Activated CD4-positive, alpha-beta T cell treated with anti-CD3 and anti-CD28 coated beads, Interleukin-2, amount 50 U/mL, for 24 hours (primary cell): ENCODE results near the gene ADSL.
"Not testable (repeated sequence)": the region's sequence is repeated elsewhere in the genome, so short reads cannot be mapped to it uniquely, and the experiment has no call there.

Source experiments
- DNase-seq, 2 donors: peaks; one replicate each; pipeline ENCODE4 v3.0.0-alpha.2; 2020; ENCODE audit warnings: low read depth in 1 of 2, low spot score in 1 of 2

The ADSL gene

DNA sequence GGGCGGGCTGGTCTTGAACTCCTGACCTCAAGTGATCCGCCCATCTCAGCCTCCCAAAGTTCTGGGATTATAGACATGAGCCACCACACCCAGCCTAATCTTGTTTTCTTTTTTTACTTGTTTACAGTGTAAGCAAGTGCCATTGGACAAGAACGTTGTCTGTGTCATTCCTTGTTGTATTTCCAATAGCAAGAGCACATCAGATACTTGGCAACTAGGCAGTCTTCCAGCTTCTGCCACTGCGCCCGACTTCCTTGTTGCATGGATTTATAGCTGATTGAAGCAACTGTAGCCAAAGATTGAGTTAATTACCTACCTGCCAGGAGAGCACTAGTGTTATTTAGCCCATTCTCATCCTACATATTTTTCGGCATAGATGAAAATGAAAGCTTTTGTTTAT, 21.0 kb downstream of the ADSL start:
- no peak for DNase-seq

DNA sequence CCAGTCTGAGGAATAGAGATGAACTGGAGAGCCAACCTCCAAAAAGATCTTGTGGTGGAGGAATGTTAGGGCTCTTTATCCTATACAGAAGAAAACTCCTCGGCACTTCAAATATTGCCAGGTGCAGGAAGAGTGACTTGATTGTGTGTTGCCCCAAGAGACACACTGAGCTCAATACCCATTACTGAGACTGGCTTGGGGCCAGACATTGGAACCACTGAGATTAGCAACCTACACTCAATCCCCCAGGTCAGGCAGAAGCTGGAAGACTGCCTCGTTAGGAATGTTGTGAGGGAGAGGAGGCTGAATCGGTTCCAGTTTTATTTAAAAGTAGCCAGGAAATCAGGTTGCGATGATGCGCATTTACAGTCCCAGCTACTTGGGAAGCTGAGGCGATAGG, 21.7 kb downstream of the ADSL start:
- DNase-seq, result no peak

GRCh38 chr22:40368836-40369235, 22.5 kb downstream of the ADSL start:
- DNase-seq, result no peak

DNA sequence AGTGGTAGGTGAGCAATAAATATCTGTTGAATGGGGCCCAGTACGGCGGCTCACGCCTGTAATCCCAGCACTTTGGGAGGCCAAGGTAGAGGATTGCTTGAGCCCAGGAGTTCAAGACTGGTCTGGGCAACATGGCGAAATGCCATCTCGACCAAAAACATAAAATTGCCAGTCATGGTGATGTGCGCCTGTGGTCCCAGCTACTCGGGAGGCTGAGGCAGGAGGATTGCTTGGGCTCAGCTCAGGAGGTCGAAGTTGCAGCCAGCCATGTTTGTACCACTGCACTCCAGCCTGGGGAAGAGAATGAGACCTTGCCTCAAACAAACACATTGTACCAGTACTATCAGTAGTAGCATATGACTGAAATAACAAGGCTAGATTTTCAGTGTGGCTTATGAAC, 28.3 kb downstream of the ADSL start:
- DNase-seq, result no peak

GRCh38 chr22:40376149-40376548, 29.8 kb downstream of the ADSL start:
- no peak for DNase-seq

DNA sequence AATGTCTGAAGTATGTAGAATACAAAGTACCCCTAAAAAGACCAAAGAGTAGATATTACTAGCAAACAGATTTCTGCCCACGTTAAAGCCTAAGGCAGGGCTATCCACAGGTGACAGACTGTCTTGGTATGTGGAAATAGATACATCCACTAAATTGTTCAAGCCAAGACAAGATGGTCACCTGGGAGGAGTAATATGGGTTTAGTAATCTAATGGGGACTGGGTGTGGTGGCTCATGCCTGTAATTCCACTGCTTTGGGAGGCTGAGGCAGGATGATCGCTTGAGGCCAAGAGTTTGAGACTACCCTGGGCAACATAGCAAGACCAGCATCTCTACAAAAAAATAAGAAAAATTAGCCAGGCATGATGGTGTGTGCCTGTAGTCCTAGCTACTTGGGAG, 31.6 kb downstream of the ADSL start:
- no peak for DNase-seq

- not testable (repeated sequence) for DNase-seq
Measured at GRCh38 chr22:40378448-40378847, 32.1 kb downstream of the ADSL start.

- DNase-seq, result no peak
Measured at GRCh38 chr22:40381461-40381860, 35.2 kb downstream of the ADSL start.

- DNase-seq, result no peak
Measured at GRCh38 chr22:40383905-40384304, 37.6 kb downstream of the ADSL start.

- peak in 1 of 2 donors; percentile 13 for DNase-seq
Measured at GRCh38 chr22:40385036-40385782, 38.9 kb downstream of the ADSL start.

DNA sequence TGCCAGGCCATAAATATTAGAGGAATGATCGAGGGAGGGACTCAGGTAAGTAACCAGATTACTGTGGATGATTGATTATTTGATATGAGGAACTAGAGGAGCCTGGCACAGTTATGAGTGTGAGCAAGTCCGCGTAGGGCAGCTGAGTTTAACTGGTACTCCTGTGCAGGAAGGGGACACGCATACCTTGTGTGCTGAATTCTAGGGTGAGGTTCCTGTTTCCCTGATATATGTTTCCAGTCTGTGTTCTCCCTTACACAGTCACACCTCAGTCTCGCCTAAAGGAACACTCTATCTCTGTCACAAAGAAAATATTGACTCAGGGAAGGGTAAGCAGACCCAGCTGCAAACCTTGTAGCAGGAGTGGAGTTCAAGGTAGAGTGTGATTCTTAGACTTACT, 41.4 kb downstream of the ADSL start:
- DNase-seq, result no peak

DNA sequence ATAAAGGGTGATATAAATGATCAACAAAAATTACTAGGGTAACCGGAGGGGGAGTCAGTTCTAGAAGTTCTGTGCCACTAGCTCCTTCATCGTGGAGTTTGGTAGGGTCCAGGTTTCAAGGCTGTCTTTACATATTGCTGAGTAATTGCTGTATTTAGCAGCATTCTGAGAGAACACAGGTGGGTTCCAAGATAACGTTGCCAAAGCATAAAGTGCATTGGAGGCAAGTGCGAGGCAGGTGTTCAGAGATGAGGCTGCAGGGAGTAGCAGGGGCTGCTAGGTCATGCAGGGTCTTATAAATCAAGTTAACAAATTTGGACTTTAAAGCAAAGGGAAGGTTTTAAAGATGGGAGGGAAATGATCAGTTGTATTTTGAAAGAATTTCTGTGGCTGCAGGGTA, 41.9 kb downstream of the ADSL start:
- DNase-seq, result no peak

DNA sequence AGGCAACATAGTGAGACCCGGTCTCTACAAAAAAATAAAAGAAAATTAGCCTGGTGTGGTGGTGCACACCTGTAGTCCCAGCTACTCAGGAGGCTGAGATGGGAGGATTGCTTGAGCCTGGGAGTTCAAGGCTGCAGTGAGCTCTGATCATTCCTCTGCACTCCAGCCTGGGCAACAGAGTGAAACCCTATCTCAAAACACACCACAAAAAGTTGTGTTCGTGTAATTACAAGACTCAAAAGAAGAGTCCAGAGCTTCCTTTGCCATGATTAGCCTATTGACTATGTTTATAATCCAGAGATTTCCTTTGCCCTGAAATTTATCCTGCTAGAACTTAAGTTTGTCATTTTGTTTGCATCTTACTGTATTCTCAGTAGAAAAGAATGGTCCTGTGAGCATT, 45.1 kb downstream of the ADSL start:
- no peak for DNase-seq

DNA sequence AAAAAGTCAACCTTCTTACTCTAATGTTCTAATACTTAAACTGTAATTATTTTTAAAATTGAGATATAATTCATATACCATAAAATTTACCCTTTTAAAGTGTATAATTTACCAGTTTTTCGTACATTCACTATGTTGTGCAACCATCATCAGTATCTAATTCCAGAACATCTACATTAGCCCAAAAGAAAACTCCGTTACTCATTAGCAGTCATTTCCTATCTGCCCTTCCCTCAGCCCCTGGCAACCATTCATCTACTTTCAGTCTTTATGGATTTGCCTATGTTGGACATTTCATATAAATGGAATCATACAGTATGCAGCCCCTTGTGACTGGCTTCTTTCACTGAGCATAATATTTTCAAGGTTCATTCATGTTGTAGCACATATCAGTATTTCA, 46.3 kb downstream of the ADSL start:
- DNase-seq, result no peak

- no peak for DNase-seq
Measured at GRCh38 chr22:40394607-40395006, 48.3 kb downstream of the ADSL start.

- no peak for DNase-seq
Measured at GRCh38 chr22:40395607-40396006, 49.3 kb downstream of the ADSL start.

GRCh38 chr22:40396882-40397281, 50.6 kb downstream of the ADSL start:
- DNase-seq, result no peak

DNA sequence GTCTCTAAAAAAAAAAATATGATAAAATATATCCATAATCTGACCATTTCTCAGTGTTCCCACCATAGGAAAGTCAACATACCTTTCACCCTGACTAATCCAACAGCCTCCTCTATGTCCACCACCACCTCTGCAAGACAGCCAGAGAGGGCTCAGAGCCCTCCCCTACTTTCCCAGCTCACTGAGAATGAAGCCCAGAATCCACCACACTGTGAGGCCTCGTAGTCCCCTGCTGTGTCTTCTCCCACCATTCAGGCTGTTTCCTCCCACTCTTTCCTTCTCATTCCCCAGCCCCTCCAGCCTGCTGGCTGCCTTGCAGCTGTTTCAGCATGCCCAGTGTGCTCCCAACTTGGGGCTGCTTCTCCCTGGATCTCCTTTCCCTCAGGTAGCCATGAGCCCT, 51.1 kb downstream of the ADSL start:
- no peak for DNase-seq

GRCh38 chr22:40399621-40400020, 53.3 kb downstream of the ADSL start:
- DNase-seq, result no peak

- DNase-seq, result no peak
Measured at GRCh38 chr22:40400159-40400558, 53.9 kb downstream of the ADSL start.

GRCh38 chr22:40401532-40401931, 55.2 kb downstream of the ADSL start:
- DNase-seq, result peak in 1 of 2 donors; percentile 34

GRCh38 chr22:40401981-40402406, 55.7 kb downstream of the ADSL start:
- DNase-seq, result no peak

- no peak for DNase-seq
Measured at GRCh38 chr22:40403141-40403540, 56.8 kb downstream of the ADSL start.
